ENCODE results near the gene ZNF783.

The ZNF783 gene

DNA sequence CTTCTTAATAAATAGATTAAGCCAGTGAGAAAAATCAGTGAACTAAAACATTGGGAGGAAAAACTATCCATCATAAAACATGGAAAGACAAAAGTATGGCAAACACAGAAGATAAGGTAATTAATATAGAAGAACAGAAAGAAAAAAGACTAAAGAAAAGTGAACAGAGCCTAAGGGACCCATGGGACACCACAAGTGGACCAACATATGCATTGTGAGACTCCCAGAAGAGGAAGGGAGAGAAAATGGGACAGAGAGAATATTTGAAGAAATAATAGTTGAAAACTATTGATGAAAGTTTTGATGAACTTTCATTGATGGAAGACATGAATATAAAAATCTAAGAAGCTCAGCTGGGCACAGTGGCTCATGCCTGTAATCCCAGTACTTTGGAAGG, 71.3 kb downstream of the ZNF783 start:
- no peak overlapping the region for H2AFZ ChIP-seq (ENCODE audit: low read depth, low read length, severe bottlenecking)
- no peak overlapping the region for H3K9ac ChIP-seq (ENCODE audit: low read length)
- H3K27me3 ChIP-seq (ENCODE audit: low read length) = no peaks in the 10 kb centered on the region
- H3K4me3 ChIP-seq (ENCODE audit: insufficient read depth, low read length, poor library complexity, severe bottlenecking) = no peak overlapping the region
- no peaks in the 10 kb centered on the region for H3K9me2 ChIP-seq (replicated peaks; ENCODE audit: insufficient read depth, low read length)
- TF ChIP-seq EZH2phosphoT487 (conservative IDR thresholded peaks at IDR 0.05; ENCODE audit: low read length) = no peak
- TF ChIP-seq, protein P1, sequence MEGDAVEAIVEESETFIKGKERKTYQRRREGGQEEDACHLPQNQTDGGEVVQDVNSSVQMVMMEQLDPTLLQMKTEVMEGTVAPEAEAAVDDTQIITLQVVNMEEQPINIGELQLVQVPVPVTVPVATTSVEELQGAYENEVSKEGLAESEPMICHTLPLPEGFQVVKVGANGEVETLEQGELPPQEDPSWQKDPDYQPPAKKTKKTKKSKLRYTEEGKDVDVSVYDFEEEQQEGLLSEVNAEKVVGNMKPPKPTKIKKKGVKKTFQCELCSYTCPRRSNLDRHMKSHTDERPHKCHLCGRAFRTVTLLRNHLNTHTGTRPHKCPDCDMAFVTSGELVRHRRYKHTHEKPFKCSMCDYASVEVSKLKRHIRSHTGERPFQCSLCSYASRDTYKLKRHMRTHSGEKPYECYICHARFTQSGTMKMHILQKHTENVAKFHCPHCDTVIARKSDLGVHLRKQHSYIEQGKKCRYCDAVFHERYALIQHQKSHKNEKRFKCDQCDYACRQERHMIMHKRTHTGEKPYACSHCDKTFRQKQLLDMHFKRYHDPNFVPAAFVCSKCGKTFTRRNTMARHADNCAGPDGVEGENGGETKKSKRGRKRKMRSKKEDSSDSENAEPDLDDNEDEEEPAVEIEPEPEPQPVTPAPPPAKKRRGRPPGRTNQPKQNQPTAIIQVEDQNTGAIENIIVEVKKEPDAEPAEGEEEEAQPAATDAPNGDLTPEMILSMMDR (IDR thresholded peaks at IDR 0.05; ENCODE audit: insufficient read depth, low read length, poor library complexity, severe bottlenecking) = no peak
- H4K20me1 ChIP-seq (ENCODE audit: low read depth, low read length) = no peaks in the 10 kb centered on the region
- no peaks in the 10 kb centered on the region for H3K9me3 ChIP-seq (ENCODE audit: insufficient read depth, low read length)
- no peak overlapping the region for H3K4me2 ChIP-seq (ENCODE audit: low read depth, low read length, poor library complexity, severe bottlenecking)
- no peaks in the 10 kb centered on the region for H3K36me3 ChIP-seq (ENCODE audit: low read length)
- H3K27ac ChIP-seq (ENCODE audit: low read depth, low read length) = no peak overlapping the region
- H3K79me2 ChIP-seq (ENCODE audit: insufficient read depth, low read length) = no peaks in the 10 kb centered on the region
- H3F3A ChIP-seq (ENCODE audit: insufficient read depth) = no peaks in the 10 kb centered on the region

DNA sequence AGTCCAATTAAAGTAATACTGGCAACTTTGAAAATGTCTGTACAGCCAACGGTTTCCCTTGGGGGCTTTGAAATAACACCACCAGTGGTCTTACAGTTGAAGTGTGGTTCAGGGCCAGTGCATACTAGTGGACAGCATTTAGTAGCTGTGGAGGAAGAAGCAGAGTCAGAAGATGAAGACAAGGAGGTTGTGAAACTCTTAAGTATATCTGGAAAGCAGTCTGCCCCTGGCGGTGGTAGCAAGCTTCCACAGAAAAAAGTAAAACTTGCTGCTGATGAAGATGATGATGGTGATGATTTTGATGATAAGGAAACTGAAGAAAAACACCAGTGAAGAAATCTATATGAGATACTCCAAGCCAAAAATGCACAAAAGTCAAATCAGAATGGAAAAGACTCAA, 72.2 kb downstream of the ZNF783 start:
- H3K4me3 ChIP-seq (ENCODE audit: insufficient read depth, low read length, poor library complexity, severe bottlenecking) = no peak overlapping the region
- no peaks in the 10 kb centered on the region for H3K79me2 ChIP-seq (ENCODE audit: insufficient read depth, low read length)
- H2AFZ ChIP-seq (ENCODE audit: low read depth, low read length, severe bottlenecking) = no peak overlapping the region
- no peak overlapping the region for H3K9ac ChIP-seq (ENCODE audit: low read length)
- no peaks in the 10 kb centered on the region for H4K20me1 ChIP-seq (ENCODE audit: low read depth, low read length)
- H3F3A ChIP-seq (ENCODE audit: insufficient read depth) = no peaks in the 10 kb centered on the region
- H3K27ac ChIP-seq (ENCODE audit: low read depth, low read length) = no peak overlapping the region
- TF ChIP-seq EZH2phosphoT487 (conservative IDR thresholded peaks at IDR 0.05; ENCODE audit: low read length) = no peak
- TF ChIP-seq, protein P1 (IDR thresholded peaks at IDR 0.05; ENCODE audit: insufficient read depth, low read length, poor library complexity, severe bottlenecking) = no peak
- no peaks in the 10 kb centered on the region for H3K27me3 ChIP-seq (ENCODE audit: low read length)
- no peaks in the 10 kb centered on the region for H3K9me2 ChIP-seq (replicated peaks; ENCODE audit: insufficient read depth, low read length)
- no peak overlapping the region for H3K4me2 ChIP-seq (ENCODE audit: low read depth, low read length, poor library complexity, severe bottlenecking)
- no peaks in the 10 kb centered on the region for H3K9me3 ChIP-seq (ENCODE audit: insufficient read depth, low read length)
- H3K36me3 ChIP-seq (ENCODE audit: low read length) = no peaks in the 10 kb centered on the region

Measured in SU-DHL-6 (cell line).